Measurements from ENCODE around the gene XYLT1. TPM values are rescaled to one million over a fixed set of nuclear protein-coding genes. Genes with fewer than 3 reads are reported as not detected.

The XYLT1 gene
- total RNA-seq, 5 donors from 2014 or later (not counting 1 experiment from before 2014, with no cell fraction given): 25.8 to 70.6 (median 57.8) TPM

GRCh38 chr16:17078931-17079631 lies 391.7 kb downstream of the XYLT1 start:
- no peak overlapping the region for H3K27ac Mint-ChIP-seq
- no peak overlapping the region for H3K4me3 Mint-ChIP-seq
- ATAC-seq (replicated peaks in 1 of 4): no peak
- CTCF ChIA-PET: interaction anchor here in 1 of 2 donors (0.6 kb wide), 1 partner anchor 11 kb away, joined by 6 read pairs; no protein-coding TSS in a partner anchor
- POLR2A ChIA-PET: no interaction called here
- no peaks in the 10 kb centered on the region for H3K27me3 Mint-ChIP-seq
- no peaks in the 10 kb centered on the region for H3K9me3 Mint-ChIP-seq
- no peaks in the 10 kb centered on the region for H3K4me1 Mint-ChIP-seq
- Histone ChIP-seq H3K4me3 (ENCODE audit: control insufficient read depth in 1 of 2, extremely low read depth in 1 of 2, low read length in 1 of 2) (no peak overlapping the region), H3K27ac (ENCODE audit: low read length) (no peak overlapping the region), H3K9me3 (no peaks in the 10 kb centered on the region), H3K27me3 (replicated peaks in 1 of 2; ENCODE audit: control insufficient read depth in 2 of 2, extremely low read depth in 1 of 2, insufficient read depth in 2 of 2, low read length in 1 of 2) (no peaks in the 10 kb centered on the region), H3K4me1 (ENCODE audit: control insufficient read depth in 1 of 2, extremely low read depth in 1 of 2, insufficient read depth in 2 of 2, low read length in 2 of 2) (no peaks in the 10 kb centered on the region), H3K36me3 (ENCODE audit: control insufficient read depth in 2 of 2, extremely low read depth in 1 of 2, insufficient read depth in 1 of 2, low read length in 1 of 2) (no peaks in the 10 kb centered on the region)
- no peaks in the 10 kb centered on the region for H3K36me3 Mint-ChIP-seq
- 91% methylated on average over 3 of the region's 5 CpGs for WGBS (ENCODE audit: insufficient coverage)
- DNase-seq: no peak

- H3K27me3 ChIP-seq (replicated peaks in 1 of 2; ENCODE audit: control insufficient read depth in 2 of 2, extremely low read depth in 1 of 2, insufficient read depth in 2 of 2, low read length in 1 of 2): no peaks in the 10 kb centered on the region
- POLR2A ChIA-PET: no interaction called here
- H3K4me1 Mint-ChIP-seq: peaks cover 4 to 8% (median 4%) of the 10 kb centered on the region in 3 donors
- no peak for DNase-seq
- no peak overlapping the region for H3K4me3 ChIP-seq (ENCODE audit: control insufficient read depth in 1 of 2, extremely low read depth in 1 of 2, low read length in 1 of 2)
- no peak overlapping the region for H3K27ac Mint-ChIP-seq
- CTCF ChIA-PET: interaction anchor here in 1 of 2 donors (0.6 kb wide), 1 partner anchor 80 kb away, joined by 5 read pairs; no protein-coding TSS in a partner anchor
- no peak overlapping the region for H3K27ac ChIP-seq (ENCODE audit: low read length)
- H3K4me3 Mint-ChIP-seq: no peak overlapping the region
- no peaks in the 10 kb centered on the region for H3K9me3 ChIP-seq
- no peaks in the 10 kb centered on the region for H3K36me3 Mint-ChIP-seq
- no peak for ATAC-seq (replicated peaks in 1 of 4)
- WGBS (ENCODE audit: insufficient coverage): 81% methylated on average over 2 of the region's 5 CpGs
- no peaks in the 10 kb centered on the region for H3K4me1 ChIP-seq (ENCODE audit: control insufficient read depth in 1 of 2, extremely low read depth in 1 of 2, insufficient read depth in 2 of 2, low read length in 2 of 2)
- H3K27me3 Mint-ChIP-seq: no peaks in the 10 kb centered on the region
- no peaks in the 10 kb centered on the region for H3K36me3 ChIP-seq (ENCODE audit: control insufficient read depth in 2 of 2, extremely low read depth in 1 of 2, insufficient read depth in 1 of 2, low read length in 1 of 2)
- H3K9me3 Mint-ChIP-seq: no peaks in the 10 kb centered on the region
Measured at GRCh38 chr16:17076818-17077498, 393.8 kb downstream of the XYLT1 start.

- Histone ChIP-seq H3K27me3 (replicated peaks in 1 of 2; ENCODE audit: control insufficient read depth in 2 of 2, extremely low read depth in 1 of 2, insufficient read depth in 2 of 2, low read length in 1 of 2) (no peaks in the 10 kb centered on the region), H3K4me1 (ENCODE audit: control insufficient read depth in 1 of 2, extremely low read depth in 1 of 2, insufficient read depth in 2 of 2, low read length in 2 of 2) (peaks cover 0 to under 1% of the 10 kb centered on the region in 2 experiments), H3K27ac (ENCODE audit: low read length) (no peak overlapping the region), H3K9me3 (no peaks in the 10 kb centered on the region), H3K36me3 (ENCODE audit: control insufficient read depth in 2 of 2, extremely low read depth in 1 of 2, insufficient read depth in 1 of 2, low read length in 1 of 2) (no peaks in the 10 kb centered on the region), H3K4me3 (ENCODE audit: control insufficient read depth in 1 of 2, extremely low read depth in 1 of 2, low read length in 1 of 2) (no peak overlapping the region)
- CTCF ChIA-PET: no interaction called here
- H3K36me3 Mint-ChIP-seq: no peaks in the 10 kb centered on the region
- H3K27me3 Mint-ChIP-seq: no peaks in the 10 kb centered on the region
- no peak for DNase-seq
- no peak for ATAC-seq (replicated peaks in 1 of 4)
- H3K9me3 Mint-ChIP-seq: no peaks in the 10 kb centered on the region
- peaks cover 5 to 9% (median 6%) of the 10 kb centered on the region in 3 donors for H3K4me1 Mint-ChIP-seq
- no peak overlapping the region for H3K27ac Mint-ChIP-seq
- POLR2A ChIA-PET: no interaction called here
- no peak overlapping the region for H3K4me3 Mint-ChIP-seq
- WGBS (ENCODE audit: insufficient coverage): 100% methylated on average over 2 of the region's 9 CpGs
Measured at GRCh38 chr16:17076092-17076754, 394.5 kb downstream of the XYLT1 start.

GRCh38 chr16:17072104-17072503 lies 398.7 kb downstream of the XYLT1 start:
- no peak for DNase-seq
- no peaks in the 10 kb centered on the region for H3K36me3 ChIP-seq (ENCODE audit: control insufficient read depth in 2 of 2, extremely low read depth in 1 of 2, insufficient read depth in 1 of 2, low read length in 1 of 2)
- no peaks in the 10 kb centered on the region for H3K27me3 ChIP-seq (replicated peaks in 1 of 2; ENCODE audit: control insufficient read depth in 2 of 2, extremely low read depth in 1 of 2, insufficient read depth in 2 of 2, low read length in 1 of 2)
- no peaks in the 10 kb centered on the region for H3K9me3 ChIP-seq
- H3K27me3 Mint-ChIP-seq: no peaks in the 10 kb centered on the region
- H3K4me1 ChIP-seq (ENCODE audit: control insufficient read depth in 1 of 2, extremely low read depth in 1 of 2, insufficient read depth in 2 of 2, low read length in 2 of 2): peaks cover 0 to 12% of the 10 kb centered on the region in 2 experiments
- H3K4me3 Mint-ChIP-seq: peak overlapping the region in 2 of 3 donors; percentile 13 to 60
- H3K36me3 Mint-ChIP-seq: no peaks in the 10 kb centered on the region
- peak overlapping the region; percentile 49 to 50 for H3K27ac Mint-ChIP-seq
- no peak overlapping the region for H3K4me3 ChIP-seq (ENCODE audit: control insufficient read depth in 1 of 2, extremely low read depth in 1 of 2, low read length in 1 of 2)
- no peak for ATAC-seq (replicated peaks in 1 of 4)
- POLR2A ChIA-PET: no interaction called here
- H3K9me3 Mint-ChIP-seq: no peaks in the 10 kb centered on the region
- no peak overlapping the region for H3K27ac ChIP-seq (ENCODE audit: low read length)
- H3K4me1 Mint-ChIP-seq: peaks cover 22 to 27% (median 23%) of the 10 kb centered on the region in 3 donors
- CTCF ChIA-PET: no interaction called here
- no CpG with 5 or more reads among the region's 2 CpGs for WGBS (ENCODE audit: insufficient coverage)

GRCh38 chr16:17070882-17071592 lies 399.7 kb downstream of the XYLT1 start:
- Mint-ChIP-seq H3K27ac (peak overlapping the region; percentile 88 to 94), H3K27me3 (no peaks in the 10 kb centered on the region), H3K36me3 (no peaks in the 10 kb centered on the region), H3K4me3 (peak overlapping the region; percentile 72 to 79 (median 75)), H3K9me3 (no peaks in the 10 kb centered on the region), H3K4me1 (peaks cover 22 to 27% (median 23%) of the 10 kb centered on the region in 3 donors)
- Histone ChIP-seq H3K27me3 (replicated peaks in 1 of 2; ENCODE audit: control insufficient read depth in 2 of 2, extremely low read depth in 1 of 2, insufficient read depth in 2 of 2, low read length in 1 of 2) (no peaks in the 10 kb centered on the region), H3K36me3 (ENCODE audit: control insufficient read depth in 2 of 2, extremely low read depth in 1 of 2, insufficient read depth in 1 of 2, low read length in 1 of 2) (no peaks in the 10 kb centered on the region), H3K27ac (ENCODE audit: low read length) (peak overlapping the region; percentile 88), H3K9me3 (no peaks in the 10 kb centered on the region), H3K4me3 (ENCODE audit: control insufficient read depth in 1 of 2, extremely low read depth in 1 of 2, low read length in 1 of 2) (peak overlapping the region; percentile 38 to 39), H3K4me1 (ENCODE audit: control insufficient read depth in 1 of 2, extremely low read depth in 1 of 2, insufficient read depth in 2 of 2, low read length in 2 of 2) (peaks cover 0 to 12% of the 10 kb centered on the region in 2 experiments)
- WGBS (ENCODE audit: insufficient coverage): 40% methylated on average over 2 of the region's 16 CpGs
- POLR2A ChIA-PET: interaction anchor here (0.6 to 0.7 kb wide), 6 partner anchors 54 to 1818 kb away, joined by 3 to 6 read pairs (median 4); no protein-coding TSS in a partner anchor
- ATAC-seq (replicated peaks in 1 of 4): peak; percentile 79 to 93 (median 80)
- DNase-seq: peak; percentile 23 to 94 (median 83)
- CTCF ChIA-PET: interaction anchor here in 1 of 2 donors (0.8 to 0.9 kb wide), 2 partner anchors 299 to 508 kb away, joined by 3 to 4 read pairs; no protein-coding TSS in a partner anchor

- Mint-ChIP-seq H3K4me1 (peaks cover 23 to 27% (median 26%) of the 10 kb centered on the region in 3 donors), H3K4me3 (no peak overlapping the region), H3K27me3 (no peaks in the 10 kb centered on the region), H3K36me3 (no peaks in the 10 kb centered on the region), H3K9me3 (no peaks in the 10 kb centered on the region), H3K27ac (peak overlapping the region; percentile 21 to 62)
- Histone ChIP-seq H3K9me3 (no peaks in the 10 kb centered on the region), H3K27ac (ENCODE audit: low read length) (no peak overlapping the region), H3K27me3 (replicated peaks in 1 of 2; ENCODE audit: control insufficient read depth in 2 of 2, extremely low read depth in 1 of 2, insufficient read depth in 2 of 2, low read length in 1 of 2) (no peaks in the 10 kb centered on the region), H3K4me3 (ENCODE audit: control insufficient read depth in 1 of 2, extremely low read depth in 1 of 2, low read length in 1 of 2) (no peak overlapping the region), H3K36me3 (ENCODE audit: control insufficient read depth in 2 of 2, extremely low read depth in 1 of 2, insufficient read depth in 1 of 2, low read length in 1 of 2) (no peaks in the 10 kb centered on the region), H3K4me1 (ENCODE audit: control insufficient read depth in 1 of 2, extremely low read depth in 1 of 2, insufficient read depth in 2 of 2, low read length in 2 of 2) (peaks cover 0 to 12% of the 10 kb centered on the region in 2 experiments)
- CTCF ChIA-PET: no interaction called here
- DNase-seq (no peak), ATAC-seq (replicated peaks in 1 of 4) (no peak)
- POLR2A ChIA-PET: no interaction called here
- WGBS (ENCODE audit: insufficient coverage): 82% methylated on average over 2 of the region's 2 CpGs
Measured at GRCh38 chr16:17069681-17070080, 401.1 kb downstream of the XYLT1 start.

Data from T-cell (primary cell).